ENCODE measurements around the gene DNAJC4.

- TF ChIP-seq, protein P1, sequence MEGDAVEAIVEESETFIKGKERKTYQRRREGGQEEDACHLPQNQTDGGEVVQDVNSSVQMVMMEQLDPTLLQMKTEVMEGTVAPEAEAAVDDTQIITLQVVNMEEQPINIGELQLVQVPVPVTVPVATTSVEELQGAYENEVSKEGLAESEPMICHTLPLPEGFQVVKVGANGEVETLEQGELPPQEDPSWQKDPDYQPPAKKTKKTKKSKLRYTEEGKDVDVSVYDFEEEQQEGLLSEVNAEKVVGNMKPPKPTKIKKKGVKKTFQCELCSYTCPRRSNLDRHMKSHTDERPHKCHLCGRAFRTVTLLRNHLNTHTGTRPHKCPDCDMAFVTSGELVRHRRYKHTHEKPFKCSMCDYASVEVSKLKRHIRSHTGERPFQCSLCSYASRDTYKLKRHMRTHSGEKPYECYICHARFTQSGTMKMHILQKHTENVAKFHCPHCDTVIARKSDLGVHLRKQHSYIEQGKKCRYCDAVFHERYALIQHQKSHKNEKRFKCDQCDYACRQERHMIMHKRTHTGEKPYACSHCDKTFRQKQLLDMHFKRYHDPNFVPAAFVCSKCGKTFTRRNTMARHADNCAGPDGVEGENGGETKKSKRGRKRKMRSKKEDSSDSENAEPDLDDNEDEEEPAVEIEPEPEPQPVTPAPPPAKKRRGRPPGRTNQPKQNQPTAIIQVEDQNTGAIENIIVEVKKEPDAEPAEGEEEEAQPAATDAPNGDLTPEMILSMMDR (optimal IDR thresholded peaks at IDR 0.05 in 1 of 3, IDR thresholded peaks at IDR 0.05 in 1 of 3, conservative IDR thresholded peaks at IDR 0.05 in 1 of 3; ENCODE audit: extremely low read depth in 1 of 3, insufficient read depth in 2 of 3, low read length in 3 of 3) = no peak
- no peak for TF ChIP-seq EZH2 (IDR thresholded peaks at IDR 0.05; ENCODE audit: low read length)
These were observed 24.0 kb downstream of the DNAJC4 start for GRCh38 chr11:64254326-64254725.
